ENCODE results near the gene IFIT5.
"Not testable (repeated sequence)": the region's sequence is repeated elsewhere in the genome, so short reads cannot be mapped to it uniquely, and the experiment has no call there.

The IFIT5 gene

GRCh38 chr10:89395141-89395540, 19.2 kb upstream of the IFIT5 start:
- no peak for DNase-seq (ENCODE audit: extremely low read depth, low read depth)
- TF ChIP-seq CTCF (IDR thresholded peaks at IDR 0.05; ENCODE audit: low read depth, low read length, missing control alignments): no peak
- no peak overlapping the region for H3K4me3 ChIP-seq (replicated peaks; ENCODE audit: low read depth, low read length)

- no peak for DNase-seq (ENCODE audit: extremely low read depth, low read depth)
- TF ChIP-seq CTCF (IDR thresholded peaks at IDR 0.05; ENCODE audit: low read depth, low read length, missing control alignments): no peak
- no peak overlapping the region for H3K4me3 ChIP-seq (replicated peaks; ENCODE audit: low read depth, low read length)
These were observed 16.2 kb upstream of the IFIT5 start for GRCh38 chr10:89398003-89398749.

GRCh38 chr10:89399956-89400355, 14.4 kb upstream of the IFIT5 start:
- no peak overlapping the region for H3K4me3 ChIP-seq (replicated peaks; ENCODE audit: low read depth, low read length)
- DNase-seq (ENCODE audit: extremely low read depth, low read depth): no peak
- no peak for TF ChIP-seq CTCF (IDR thresholded peaks at IDR 0.05; ENCODE audit: low read depth, low read length, missing control alignments)

- DNase-seq (ENCODE audit: extremely low read depth, low read depth): no peak
- no peak for TF ChIP-seq CTCF (IDR thresholded peaks at IDR 0.05; ENCODE audit: low read depth, low read length, missing control alignments)
- no peak overlapping the region for H3K4me3 ChIP-seq (replicated peaks; ENCODE audit: low read depth, low read length)
These were observed 11.3 kb upstream of the IFIT5 start for GRCh38 chr10:89403043-89403442.

- DNase-seq (ENCODE audit: extremely low read depth, low read depth): no peak
- TF ChIP-seq CTCF (IDR thresholded peaks at IDR 0.05; ENCODE audit: low read depth, low read length, missing control alignments): no peak
These were observed 10.0 kb upstream of the IFIT5 start for GRCh38 chr10:89404104-89405047.

GRCh38 chr10:89406178-89406577, 8.2 kb upstream of the IFIT5 start:
- not testable (repeated sequence) for DNase-seq (ENCODE audit: extremely low read depth, low read depth); H3K4me3 ChIP-seq (replicated peaks; ENCODE audit: low read depth, low read length)

More at GRCh38 chr10:89404104-89405047, 10.0 kb upstream of the IFIT5 start:
- no peak overlapping the region for H3K4me3 ChIP-seq (replicated peaks; ENCODE audit: low read depth, low read length)

- H3K4me3 ChIP-seq (replicated peaks; ENCODE audit: low read depth, low read length); DNase-seq (ENCODE audit: extremely low read depth, low read depth): not testable (repeated sequence)
These were observed 6.6 kb upstream of the IFIT5 start for GRCh38 chr10:89407792-89408191.

- DNase-seq (ENCODE audit: extremely low read depth, low read depth); H3K4me3 ChIP-seq (replicated peaks; ENCODE audit: low read depth, low read length): not testable (repeated sequence)
These were observed 5.1 kb upstream of the IFIT5 start for GRCh38 chr10:89409282-89409681.

GRCh38 chr10:89410551-89410950, 3.8 kb upstream of the IFIT5 start:
- H3K4me3 ChIP-seq (replicated peaks; ENCODE audit: low read depth, low read length); DNase-seq (ENCODE audit: extremely low read depth, low read depth): not testable (repeated sequence)

- DNase-seq (ENCODE audit: extremely low read depth, low read depth); H3K4me3 ChIP-seq (replicated peaks; ENCODE audit: low read depth, low read length): not testable (repeated sequence)
These were observed 3.2 kb upstream of the IFIT5 start for GRCh38 chr10:89411135-89411534.

GRCh38 chr10:89412276-89412675, 2.1 kb upstream of the IFIT5 start:
- not testable (repeated sequence) for H3K4me3 ChIP-seq (replicated peaks; ENCODE audit: low read depth, low read length); DNase-seq (ENCODE audit: extremely low read depth, low read depth)

Data from HFF-Myc (cell line).